Calu3 (cell line): ENCODE data around the gene GLIS1. TPM values are rescaled to one million over a fixed set of nuclear protein-coding genes. Genes with fewer than 3 reads are reported as not detected.

Experiments
- BruUV-seq: library from RNA; stranded (reverse); fragments of 400-500 nt; replicated peaks from 2 replicates; lab custom pipeline; 2021; lab: Mats Ljungman, UMichigan
- CTCF ChIA-PET: fragments of 300-600 bp; sonication (Branson Sonifier 250); formaldehyde crosslinking; loops from one replicate; lab custom pipeline; 2022; ENCODE audit warnings: antibody characterized with exemption; lab: Charles Lee
- DNase-seq: peaks from one replicate; pipeline ENCODE4 v3.0.0; 2022
- H3K27ac Mint-ChIP-seq: one replicate; pipeline ENCODE4 v1.8.0; 2022; ENCODE audit warnings: mixed read lengths; ENCODE audit not compliant: unreplicated experiment
- H3K27me3 Mint-ChIP-seq: one replicate; pipeline ENCODE4 v1.8.0; 2022; ENCODE audit warnings: mixed read lengths; ENCODE audit not compliant: unreplicated experiment
- H3K36me3 Mint-ChIP-seq: one replicate; pipeline ENCODE4 v1.8.0; 2022; ENCODE audit warnings: mild to moderate bottlenecking, moderate library complexity, mixed read lengths; ENCODE audit not compliant: insufficient read depth, unreplicated experiment
- H3K4me1 Mint-ChIP-seq: one replicate; pipeline ENCODE4 v1.8.0; 2022; ENCODE audit warnings: mild to moderate bottlenecking, low read depth, mixed read lengths; ENCODE audit not compliant: unreplicated experiment
- H3K4me3 Mint-ChIP-seq: one replicate; pipeline ENCODE4 v1.8.0; 2022; ENCODE audit warnings: mild to moderate bottlenecking, low read depth, moderate library complexity, mixed read lengths; ENCODE audit not compliant: unreplicated experiment
- H3K9me3 Mint-ChIP-seq: one replicate; pipeline ENCODE4 v1.8.0; 2022; ENCODE audit warnings: low read depth, mixed read lengths; ENCODE audit not compliant: unreplicated experiment
- intact Hi-C: fragments of 100-400 bp; cut with micrococcal nuclease; formaldehyde crosslinking; loops from one replicate; pipeline ENCODE4 v1.10.0; 2022; ENCODE audit not compliant: unreplicated experiment
- total RNA-seq: library from RNA; stranded (reverse); gene quantifications from 2 replicates; pipeline ENCODE4 v1.2.3, GENCODE V29; 2022
- TF ChIP-seq, protein P1 (sequence below): fragments of 200-600 bp; IDR thresholded peaks from one replicate; pipeline ENCODE4 v1.8.0; 2022; ENCODE audit warnings: antibody characterized with exemption; ENCODE audit not compliant: unreplicated experiment

GLIS1 gene
- total RNA-seq, 1 experiment from 2014 or later = not detected

DNA sequence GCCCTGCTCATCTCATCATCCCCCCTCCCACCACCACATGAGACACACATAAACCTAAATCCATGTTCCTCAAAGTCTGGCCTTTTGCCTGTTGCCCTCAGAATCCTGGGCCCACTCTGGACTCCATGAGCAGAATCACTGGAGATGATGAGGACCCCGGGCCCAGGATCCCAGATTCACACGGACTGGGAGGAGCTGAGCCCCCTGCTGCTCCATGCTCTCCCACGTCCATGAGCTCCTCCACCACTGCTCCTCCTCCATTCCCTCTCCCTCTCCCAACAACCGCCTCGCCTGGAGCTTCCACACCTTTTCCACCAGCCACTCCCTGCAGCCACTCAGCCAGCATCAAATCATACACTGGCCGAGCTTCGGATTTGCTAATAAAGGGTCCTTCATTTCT is 47.6 kb downstream of the GLIS1 start:
- Mint-ChIP-seq H3K4me3 (no peak overlapping the region), H3K36me3 (no peaks in the 10 kb centered on the region), H3K4me1 (peaks cover under 1% of the 10 kb centered on the region), H3K9me3 (no peaks in the 10 kb centered on the region), H3K27ac (no peak overlapping the region), H3K27me3 (peaks cover 100% of the 10 kb centered on the region)
- intact Hi-C loops = no loop called here
- TF ChIP-seq, protein P1, sequence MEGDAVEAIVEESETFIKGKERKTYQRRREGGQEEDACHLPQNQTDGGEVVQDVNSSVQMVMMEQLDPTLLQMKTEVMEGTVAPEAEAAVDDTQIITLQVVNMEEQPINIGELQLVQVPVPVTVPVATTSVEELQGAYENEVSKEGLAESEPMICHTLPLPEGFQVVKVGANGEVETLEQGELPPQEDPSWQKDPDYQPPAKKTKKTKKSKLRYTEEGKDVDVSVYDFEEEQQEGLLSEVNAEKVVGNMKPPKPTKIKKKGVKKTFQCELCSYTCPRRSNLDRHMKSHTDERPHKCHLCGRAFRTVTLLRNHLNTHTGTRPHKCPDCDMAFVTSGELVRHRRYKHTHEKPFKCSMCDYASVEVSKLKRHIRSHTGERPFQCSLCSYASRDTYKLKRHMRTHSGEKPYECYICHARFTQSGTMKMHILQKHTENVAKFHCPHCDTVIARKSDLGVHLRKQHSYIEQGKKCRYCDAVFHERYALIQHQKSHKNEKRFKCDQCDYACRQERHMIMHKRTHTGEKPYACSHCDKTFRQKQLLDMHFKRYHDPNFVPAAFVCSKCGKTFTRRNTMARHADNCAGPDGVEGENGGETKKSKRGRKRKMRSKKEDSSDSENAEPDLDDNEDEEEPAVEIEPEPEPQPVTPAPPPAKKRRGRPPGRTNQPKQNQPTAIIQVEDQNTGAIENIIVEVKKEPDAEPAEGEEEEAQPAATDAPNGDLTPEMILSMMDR = no peak
- no peak for DNase-seq
- no TSS peak for BruUV-seq
- CTCF ChIA-PET = no interaction called here

DNA sequence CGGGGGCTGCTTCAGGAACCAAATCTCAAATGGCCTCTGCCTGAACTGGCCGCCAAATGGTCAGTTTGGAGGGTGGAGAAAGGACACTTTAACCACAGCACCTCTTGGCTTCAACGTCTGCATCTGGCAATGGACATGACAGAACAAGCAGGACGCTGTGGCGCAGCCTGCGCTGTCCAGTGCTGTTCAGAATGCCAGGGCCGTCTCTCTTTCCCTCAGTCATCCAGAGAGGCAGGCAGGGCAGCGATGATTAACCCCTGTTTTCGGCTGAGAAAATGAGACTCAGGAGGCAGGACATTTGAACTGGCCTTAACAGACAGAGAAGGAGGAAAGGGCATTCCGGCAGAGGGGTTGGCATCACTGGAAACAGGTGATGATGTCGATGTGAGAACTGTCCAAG is 48.6 kb downstream of the GLIS1 start:
- H3K4me1 Mint-ChIP-seq = peaks cover 10% of the 10 kb centered on the region
- no TSS peak for BruUV-seq
- peaks cover 100% of the 10 kb centered on the region for H3K27me3 Mint-ChIP-seq
- DNase-seq = no peak
- intact Hi-C loops = no loop called here
- H3K4me3 Mint-ChIP-seq = no peak overlapping the region
- H3K36me3 Mint-ChIP-seq = no peaks in the 10 kb centered on the region
- no peak overlapping the region for H3K27ac Mint-ChIP-seq
- no peaks in the 10 kb centered on the region for H3K9me3 Mint-ChIP-seq
- CTCF ChIA-PET = no interaction called here
- TF ChIP-seq, protein P1 = no peak

DNA sequence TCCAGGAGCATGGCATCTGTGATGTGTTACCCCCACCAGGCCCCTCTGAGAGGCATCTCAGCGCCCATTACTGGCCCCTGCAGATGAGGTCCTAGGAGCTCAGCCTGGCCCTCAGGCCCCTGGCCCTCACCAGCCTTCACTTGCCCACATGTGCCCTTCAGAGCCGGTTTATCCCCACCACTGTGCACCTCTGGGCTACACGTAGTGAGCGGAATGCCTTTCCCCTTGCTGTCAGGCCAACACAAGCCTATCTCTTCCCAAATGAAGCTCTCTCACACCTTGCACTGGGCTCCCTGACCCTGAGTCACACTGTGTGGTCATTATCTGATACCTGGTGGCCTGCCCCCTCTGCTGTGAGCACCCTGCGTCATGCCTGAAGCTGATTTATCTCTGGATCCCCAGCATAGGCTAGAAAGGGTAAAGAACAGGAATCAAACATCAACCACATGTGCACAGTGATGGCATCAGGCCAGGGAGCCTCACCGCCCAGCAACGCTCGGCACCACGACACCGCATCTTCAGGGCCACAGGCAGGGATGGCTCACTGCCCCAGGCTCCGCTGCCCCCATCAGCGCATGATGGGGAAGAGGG is 49.1 kb downstream of the GLIS1 start:
- no peaks in the 10 kb centered on the region for H3K36me3 Mint-ChIP-seq

GRCh38 chr1:53689223-53689622 is 49.7 kb downstream of the GLIS1 start:
- TF ChIP-seq, protein P1 = no peak

More for the DNA sequence above, 49.1 kb downstream of the GLIS1 start:
- Mint-ChIP-seq H3K27me3 (peaks cover 100% of the 10 kb centered on the region), H3K4me1 (peaks cover 16% of the 10 kb centered on the region), H3K4me3 (no peak overlapping the region), H3K9me3 (no peaks in the 10 kb centered on the region), H3K27ac (no peak overlapping the region)
- BruUV-seq = no TSS peak
- DNase-seq = no peak
- TF ChIP-seq, protein P1 = no peak
- CTCF ChIA-PET = no interaction called here
- intact Hi-C loops = no loop called here

More at GRCh38 chr1:53689223-53689622, 49.7 kb downstream of the GLIS1 start:
- Mint-ChIP-seq H3K36me3 (no peaks in the 10 kb centered on the region), H3K27ac (no peak overlapping the region), H3K27me3 (peaks cover 100% of the 10 kb centered on the region), H3K4me1 (peaks cover 19% of the 10 kb centered on the region), H3K9me3 (no peaks in the 10 kb centered on the region), H3K4me3 (no peak overlapping the region)
- DNase-seq = no peak
- intact Hi-C loops = no loop called here
- BruUV-seq = no TSS peak
- CTCF ChIA-PET = no interaction called here
